Measurements from ENCODE around the gene SRP72.

- TF ChIP-seq MAX (IDR thresholded peaks at IDR 0.05; ENCODE audit: low read depth) = no peak
- TF ChIP-seq NFIC (IDR thresholded peaks at IDR 0.05; ENCODE audit: borderline replicate concordance) = no peak
- TF ChIP-seq, protein P1, sequence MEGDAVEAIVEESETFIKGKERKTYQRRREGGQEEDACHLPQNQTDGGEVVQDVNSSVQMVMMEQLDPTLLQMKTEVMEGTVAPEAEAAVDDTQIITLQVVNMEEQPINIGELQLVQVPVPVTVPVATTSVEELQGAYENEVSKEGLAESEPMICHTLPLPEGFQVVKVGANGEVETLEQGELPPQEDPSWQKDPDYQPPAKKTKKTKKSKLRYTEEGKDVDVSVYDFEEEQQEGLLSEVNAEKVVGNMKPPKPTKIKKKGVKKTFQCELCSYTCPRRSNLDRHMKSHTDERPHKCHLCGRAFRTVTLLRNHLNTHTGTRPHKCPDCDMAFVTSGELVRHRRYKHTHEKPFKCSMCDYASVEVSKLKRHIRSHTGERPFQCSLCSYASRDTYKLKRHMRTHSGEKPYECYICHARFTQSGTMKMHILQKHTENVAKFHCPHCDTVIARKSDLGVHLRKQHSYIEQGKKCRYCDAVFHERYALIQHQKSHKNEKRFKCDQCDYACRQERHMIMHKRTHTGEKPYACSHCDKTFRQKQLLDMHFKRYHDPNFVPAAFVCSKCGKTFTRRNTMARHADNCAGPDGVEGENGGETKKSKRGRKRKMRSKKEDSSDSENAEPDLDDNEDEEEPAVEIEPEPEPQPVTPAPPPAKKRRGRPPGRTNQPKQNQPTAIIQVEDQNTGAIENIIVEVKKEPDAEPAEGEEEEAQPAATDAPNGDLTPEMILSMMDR (IDR thresholded peaks at IDR 0.05) = no peak
- TF ChIP-seq, protein P2, sequence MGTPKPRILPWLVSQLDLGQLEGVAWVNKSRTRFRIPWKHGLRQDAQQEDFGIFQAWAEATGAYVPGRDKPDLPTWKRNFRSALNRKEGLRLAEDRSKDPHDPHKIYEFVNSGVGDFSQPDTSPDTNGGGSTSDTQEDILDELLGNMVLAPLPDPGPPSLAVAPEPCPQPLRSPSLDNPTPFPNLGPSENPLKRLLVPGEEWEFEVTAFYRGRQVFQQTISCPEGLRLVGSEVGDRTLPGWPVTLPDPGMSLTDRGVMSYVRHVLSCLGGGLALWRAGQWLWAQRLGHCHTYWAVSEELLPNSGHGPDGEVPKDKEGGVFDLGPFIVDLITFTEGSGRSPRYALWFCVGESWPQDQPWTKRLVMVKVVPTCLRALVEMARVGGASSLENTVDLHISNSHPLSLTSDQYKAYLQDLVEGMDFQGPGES (IDR thresholded peaks at IDR 0.05; ENCODE audit: low read depth, low read length) = no peak
Measured at GRCh38 chr4:56537147-56537546, 69.7 kb downstream of the SRP72 start.
